ENCODE measurements around the gene SKIC3.

- TF ChIP-seq RFX5 (IDR thresholded peaks at IDR 0.05) = no peak
- no peak for TF ChIP-seq CTCF (IDR thresholded peaks at IDR 0.05)
- TF ChIP-seq CEBPB (IDR thresholded peaks at IDR 0.05) = no peak
Observed at GRCh38 chr5:95549030-95549429, 5.7 kb downstream of the SKIC3 start.

All from A549 (cell line).